Liver (tissue), 9 donors: ENCODE measurements around the gene TEX51. TPM values are rescaled to one million over a fixed set of nuclear protein-coding genes. Genes with fewer than 3 reads are reported as not detected.

ENCODE experiments used
- DNase-seq: peaks from one replicate; pipeline ENCODE4 v3.0.0-alpha.2; 2017; ENCODE audit warnings: low spot score
- H3K27ac ChIP-seq, 2 donors: one replicate each; pipeline ENCODE4 v1.7.0; 2013; ENCODE audit warnings: inconsistent platforms in 2 of 2, low read length in 2 of 2, control low read depth in 1 of 2, low read depth in 1 of 2, mild to moderate bottlenecking in 1 of 2
- H3K27me3 ChIP-seq, 4 donors: one replicate each; pipeline versions ENCODE4 v1.6.1 to v1.7.0; 2013; ENCODE audit warnings: low read length in 3 of 4, inconsistent platforms in 1 of 4, mild to moderate bottlenecking in 1 of 4, moderate library complexity in 1 of 4; ENCODE audit not compliant: control insufficient read depth in 4 of 4, insufficient read depth in 4 of 4
- H3K36me3 ChIP-seq, 4 donors: one replicate each; pipeline versions ENCODE4 v1.6.1 to v1.7.0; 2013; ENCODE audit warnings: low read length in 3 of 4, mild to moderate bottlenecking in 3 of 4, low read depth in 1 of 4, moderate library complexity in 1 of 4; ENCODE audit not compliant: control insufficient read depth in 4 of 4, insufficient read depth in 3 of 4
- H3K4me1 ChIP-seq, 4 donors: one replicate each; pipeline versions ENCODE4 v1.6.1 to v1.7.0; 2013; ENCODE audit warnings: low read length in 3 of 4, mild to moderate bottlenecking in 3 of 4, moderate library complexity in 1 of 4; ENCODE audit not compliant: control insufficient read depth in 4 of 4, insufficient read depth in 4 of 4
- H3K4me3 ChIP-seq, 3 donors: one replicate each; pipeline versions ENCODE4 v1.6.1 to v1.7.0; 2013; ENCODE audit warnings: low read length in 3 of 3, control low read depth in 1 of 3, low read depth in 1 of 3, mild to moderate bottlenecking in 1 of 3
- H3K9ac ChIP-seq, 2 donors: one replicate each; pipeline ENCODE4 v1.7.0; 2013; ENCODE audit warnings: low read length in 2 of 2, mild to moderate bottlenecking in 2 of 2, moderate library complexity in 2 of 2, control low read depth in 1 of 2, low read depth in 1 of 2
- H3K9me3 ChIP-seq, 4 donors: one replicate each; pipeline versions ENCODE4 v1.6.1 to v1.7.0; 2013; ENCODE audit warnings: low read length in 3 of 4; ENCODE audit not compliant: control insufficient read depth in 4 of 4
- EGR1 ChIP-seq, 2 donors: IDR thresholded peaks; 2 replicates each; pipeline ENCODE4 v1.6.1; 2016 to 2018; ENCODE audit warnings: antibody characterized with exemption in 2 of 2, low read depth in 2 of 2
- FOXA1 ChIP-seq: IDR thresholded peaks from 2 replicates; pipeline ENCODE4 v1.6.1; 2016; ENCODE audit warnings: antibody characterized with exemption
- FOXA2 ChIP-seq: IDR thresholded peaks from 2 replicates; pipeline ENCODE4 v1.6.1; 2016; ENCODE audit warnings: antibody characterized with exemption
- GABPA ChIP-seq, 2 donors: IDR thresholded peaks in 1 of 2; conservative IDR thresholded peaks in 1 of 2; 2 replicates each; pipeline ENCODE4 v1.6.1; 2016; ENCODE audit warnings: antibody characterized with exemption in 2 of 2, mild to moderate bottlenecking in 1 of 2, moderate library complexity in 1 of 2
- HNF4A ChIP-seq, 2 donors: conservative IDR thresholded peaks; 2 replicates each; pipeline ENCODE4 v1.6.1; 2016; ENCODE audit warnings: antibody characterized with exemption in 2 of 2, mild to moderate bottlenecking in 2 of 2
- HNF4G ChIP-seq: IDR thresholded peaks from 2 replicates; pipeline ENCODE4 v1.6.1; 2016; ENCODE audit warnings: antibody characterized with exemption
- JUND ChIP-seq, 2 donors: IDR thresholded peaks; 2 replicates each; pipeline ENCODE4 v1.6.1; 2016; ENCODE audit warnings: antibody characterized with exemption in 2 of 2
- NR2F2 ChIP-seq: IDR thresholded peaks from 2 replicates; pipeline ENCODE4 v1.6.1; 2016; ENCODE audit warnings: antibody characterized with exemption
- RAD21 ChIP-seq, 2 donors: IDR thresholded peaks; 2 replicates each; pipeline ENCODE4 v1.6.1; 2016; ENCODE audit warnings: antibody characterized with exemption in 2 of 2, mild to moderate bottlenecking in 2 of 2
- RXRA ChIP-seq, 2 donors: IDR thresholded peaks; 2 replicates each; pipeline ENCODE4 v1.6.1; 2017 to 2018; ENCODE audit warnings: antibody characterized with exemption in 2 of 2, mild to moderate bottlenecking in 1 of 2
- SP1 ChIP-seq: IDR thresholded peaks from 2 replicates; pipeline ENCODE4 v1.6.1; 2018; ENCODE audit warnings: antibody characterized with exemption, mild to moderate bottlenecking
- TAF1 ChIP-seq: conservative IDR thresholded peaks from 2 replicates; pipeline ENCODE4 v1.6.1; 2016; ENCODE audit warnings: antibody characterized with exemption, mild to moderate bottlenecking
- YY1 ChIP-seq: IDR thresholded peaks from 2 replicates; pipeline ENCODE4 v1.6.1; 2016; ENCODE audit warnings: antibody characterized with exemption, mild to moderate bottlenecking
- WGBS: extraction: QIAGEN DNeasy Blood & Tissue Kit; methylation state at CpG from one replicate; pipeline ENCODE4 v1.1.7; 2013; 5-methylcytosine and 5-hydroxymethylcytosine counted together
- polyA plus RNA-seq, 2 donors: library from polyadenylated mRNA; stranded (reverse) in 1 of 2; unstranded in 1 of 2; fragments of 200-250 nt in 1 of 2; fragments of >200 nt in 1 of 2; fragmentation: Nextera tagmentation in 1 of 2; extraction: Ambion mirVana in 1 of 2; gene quantifications; one replicate each; pipeline versions ENCODE4 v1.2.1 to v1.2.3, GENCODE V29; 2013 to 2015
- total RNA-seq, 2 donors: library from RNA; depleted of rRNA; stranded (reverse); fragments of >200 nt; gene quantifications; one replicate each; pipeline ENCODE4 v1.2.3, GENCODE V29; 2014
- TF ChIP-seq, protein P1 (sequence below): fragments of 150-350 bp; IDR thresholded peaks from 2 replicates; pipeline ENCODE4 v1.5.1; 2017; ENCODE audit warnings: improper control_type of control experiment, low read depth, low read length; ENCODE audit not compliant: missing input control
- TF ChIP-seq, protein P2 (sequence below): IDR thresholded peaks from 2 replicates; pipeline ENCODE4 v1.6.1; 2016; ENCODE audit warnings: antibody characterized with exemption
- TF ChIP-seq, protein P3 (sequence below): IDR thresholded peaks from 2 replicates; pipeline ENCODE4 v1.6.1; 2016; ENCODE audit warnings: antibody characterized with exemption
- TF ChIP-seq, protein P4 (sequence below): IDR thresholded peaks from 2 replicates; pipeline ENCODE4 v1.6.1; 2016; ENCODE audit warnings: antibody characterized with exemption
- TF ChIP-seq, protein P5 (sequence below): IDR thresholded peaks from 2 replicates; pipeline ENCODE4 v1.6.1; 2016; ENCODE audit warnings: antibody characterized with exemption, mild to moderate bottlenecking
- donor health status: healthy.
- donor health status: healthy.
- donor health status: healthy.
- donor health status: healthy.
- donor health status: healthy.

Gene TEX51
- total and polyA plus RNA-seq, 4 donors, result not detected

DNA sequence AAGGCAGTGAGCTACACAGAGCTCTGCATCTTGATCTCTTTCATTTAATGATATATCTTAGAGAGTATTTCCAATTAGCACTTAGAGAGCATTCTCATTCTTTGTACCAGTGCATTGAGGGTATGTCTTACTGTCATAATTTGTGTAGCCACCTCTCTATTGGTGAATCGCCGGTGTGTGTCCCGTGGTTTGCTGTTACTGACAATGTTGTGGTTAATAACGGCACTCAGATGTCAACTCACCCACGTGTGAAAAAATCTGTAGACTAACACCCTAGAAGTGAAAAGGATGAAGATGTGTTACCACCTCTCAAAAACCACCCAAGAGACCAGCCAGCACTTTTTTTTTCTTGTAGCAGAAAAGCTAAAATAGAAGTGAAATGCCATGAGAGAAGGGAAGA is 37.1 kb downstream of the TEX51 start:
- Histone ChIP-seq H3K9me3 (no peaks in the 10 kb centered on the region), H3K36me3 (no peaks in the 10 kb centered on the region), H3K27ac (no peak overlapping the region), H3K4me3 (no peak overlapping the region), H3K27me3 (peaks cover 0 to 7% (median 0%) of the 10 kb centered on the region in 4 donors), H3K9ac (no peak overlapping the region), H3K4me1 (no peaks in the 10 kb centered on the region)
- no peak for DNase-seq
- TF ChIP-seq TAF1 (no peak), RXRA (IDR thresholded peaks at IDR 0.05) (no peak), EGR1 (IDR thresholded peaks at IDR 0.05; ENCODE audit: low read depth in 2 of 2) (no peak), HNF4A (conservative IDR thresholded peaks at IDR 0.05) (no peak), HNF4G (no peak), FOXA1 (no peak), FOXA2 (no peak)
- TF ChIP-seq, protein P1, sequence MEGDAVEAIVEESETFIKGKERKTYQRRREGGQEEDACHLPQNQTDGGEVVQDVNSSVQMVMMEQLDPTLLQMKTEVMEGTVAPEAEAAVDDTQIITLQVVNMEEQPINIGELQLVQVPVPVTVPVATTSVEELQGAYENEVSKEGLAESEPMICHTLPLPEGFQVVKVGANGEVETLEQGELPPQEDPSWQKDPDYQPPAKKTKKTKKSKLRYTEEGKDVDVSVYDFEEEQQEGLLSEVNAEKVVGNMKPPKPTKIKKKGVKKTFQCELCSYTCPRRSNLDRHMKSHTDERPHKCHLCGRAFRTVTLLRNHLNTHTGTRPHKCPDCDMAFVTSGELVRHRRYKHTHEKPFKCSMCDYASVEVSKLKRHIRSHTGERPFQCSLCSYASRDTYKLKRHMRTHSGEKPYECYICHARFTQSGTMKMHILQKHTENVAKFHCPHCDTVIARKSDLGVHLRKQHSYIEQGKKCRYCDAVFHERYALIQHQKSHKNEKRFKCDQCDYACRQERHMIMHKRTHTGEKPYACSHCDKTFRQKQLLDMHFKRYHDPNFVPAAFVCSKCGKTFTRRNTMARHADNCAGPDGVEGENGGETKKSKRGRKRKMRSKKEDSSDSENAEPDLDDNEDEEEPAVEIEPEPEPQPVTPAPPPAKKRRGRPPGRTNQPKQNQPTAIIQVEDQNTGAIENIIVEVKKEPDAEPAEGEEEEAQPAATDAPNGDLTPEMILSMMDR, result no peak
- TF ChIP-seq, protein P2, sequence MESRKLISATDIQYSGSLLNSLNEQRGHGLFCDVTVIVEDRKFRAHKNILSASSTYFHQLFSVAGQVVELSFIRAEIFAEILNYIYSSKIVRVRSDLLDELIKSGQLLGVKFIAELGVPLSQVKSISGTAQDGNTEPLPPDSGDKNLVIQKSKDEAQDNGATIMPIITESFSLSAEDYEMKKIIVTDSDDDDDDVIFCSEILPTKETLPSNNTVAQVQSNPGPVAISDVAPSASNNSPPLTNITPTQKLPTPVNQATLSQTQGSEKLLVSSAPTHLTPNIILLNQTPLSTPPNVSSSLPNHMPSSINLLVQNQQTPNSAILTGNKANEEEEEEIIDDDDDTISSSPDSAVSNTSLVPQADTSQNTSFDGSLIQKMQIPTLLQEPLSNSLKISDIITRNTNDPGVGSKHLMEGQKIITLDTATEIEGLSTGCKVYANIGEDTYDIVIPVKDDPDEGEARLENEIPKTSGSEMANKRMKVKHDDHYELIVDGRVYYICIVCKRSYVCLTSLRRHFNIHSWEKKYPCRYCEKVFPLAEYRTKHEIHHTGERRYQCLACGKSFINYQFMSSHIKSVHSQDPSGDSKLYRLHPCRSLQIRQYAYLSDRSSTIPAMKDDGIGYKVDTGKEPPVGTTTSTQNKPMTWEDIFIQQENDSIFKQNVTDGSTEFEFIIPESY, result no peak
- TF ChIP-seq, protein P3, sequence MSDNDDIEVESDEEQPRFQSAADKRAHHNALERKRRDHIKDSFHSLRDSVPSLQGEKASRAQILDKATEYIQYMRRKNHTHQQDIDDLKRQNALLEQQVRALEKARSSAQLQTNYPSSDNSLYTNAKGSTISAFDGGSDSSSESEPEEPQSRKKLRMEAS, result no peak
- TF ChIP-seq, protein P4, sequence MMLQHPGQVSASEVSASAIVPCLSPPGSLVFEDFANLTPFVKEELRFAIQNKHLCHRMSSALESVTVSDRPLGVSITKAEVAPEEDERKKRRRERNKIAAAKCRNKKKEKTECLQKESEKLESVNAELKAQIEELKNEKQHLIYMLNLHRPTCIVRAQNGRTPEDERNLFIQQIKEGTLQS, result no peak
- WGBS, result 82% methylated on average over 5 of the region's 5 CpGs

DNA sequence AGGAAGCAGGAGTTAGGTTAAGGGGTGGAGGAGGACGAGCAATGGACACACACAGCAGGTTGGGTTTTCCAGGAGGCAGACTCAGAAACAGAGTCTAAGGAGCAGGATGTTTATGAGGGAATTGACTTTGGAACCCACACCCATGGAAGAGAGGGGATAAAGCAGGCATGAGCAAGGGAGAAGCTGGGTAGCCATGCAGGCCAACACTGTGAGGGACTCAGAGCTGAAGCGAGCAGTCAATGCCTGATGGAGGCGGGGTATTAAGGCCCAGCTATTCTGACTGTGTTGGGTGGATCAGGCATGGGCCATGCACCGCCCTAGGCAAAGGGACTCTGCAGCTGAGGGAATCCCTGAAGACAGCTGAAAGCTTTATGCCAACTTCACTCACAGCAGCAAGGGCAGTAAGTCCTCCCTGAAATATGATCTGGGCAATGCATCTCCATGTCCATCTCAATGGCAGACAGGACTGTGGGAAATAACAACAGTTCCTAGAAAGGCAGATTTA is 37.6 kb downstream of the TEX51 start:
- WGBS, result 90% methylated on average over 4 of the region's 4 CpGs

More for the DNA sequence above, 37.6 kb downstream of the TEX51 start:
- Histone ChIP-seq H3K9me3 (no peaks in the 10 kb centered on the region), H3K27ac (no peak overlapping the region), H3K4me1 (no peaks in the 10 kb centered on the region), H3K27me3 (peaks cover 0 to 7% (median 0%) of the 10 kb centered on the region in 4 donors), H3K36me3 (no peaks in the 10 kb centered on the region), H3K4me3 (no peak overlapping the region), H3K9ac (no peak overlapping the region)
- no peak for DNase-seq
- TF ChIP-seq FOXA1, result no peak
- TF ChIP-seq HNF4A (conservative IDR thresholded peaks at IDR 0.05), result no peak
- no peak for TF ChIP-seq HNF4G
- TF ChIP-seq RXRA (IDR thresholded peaks at IDR 0.05), result no peak
- TF ChIP-seq JUND (IDR thresholded peaks at IDR 0.05), result no peak
- TF ChIP-seq, protein P2, result no peak
- no peak for TF ChIP-seq YY1
- no peak for TF ChIP-seq EGR1 (IDR thresholded peaks at IDR 0.05; ENCODE audit: low read depth in 2 of 2)
- TF ChIP-seq, protein P1, result no peak
- no peak for TF ChIP-seq NR2F2
- no peak for TF ChIP-seq GABPA (IDR thresholded peaks at IDR 0.05 in 1 of 2, conservative IDR thresholded peaks at IDR 0.05 in 1 of 2)
- TF ChIP-seq RAD21 (IDR thresholded peaks at IDR 0.05), result no peak
- no peak for TF ChIP-seq TAF1
- no peak for TF ChIP-seq SP1
- TF ChIP-seq, protein P5, sequence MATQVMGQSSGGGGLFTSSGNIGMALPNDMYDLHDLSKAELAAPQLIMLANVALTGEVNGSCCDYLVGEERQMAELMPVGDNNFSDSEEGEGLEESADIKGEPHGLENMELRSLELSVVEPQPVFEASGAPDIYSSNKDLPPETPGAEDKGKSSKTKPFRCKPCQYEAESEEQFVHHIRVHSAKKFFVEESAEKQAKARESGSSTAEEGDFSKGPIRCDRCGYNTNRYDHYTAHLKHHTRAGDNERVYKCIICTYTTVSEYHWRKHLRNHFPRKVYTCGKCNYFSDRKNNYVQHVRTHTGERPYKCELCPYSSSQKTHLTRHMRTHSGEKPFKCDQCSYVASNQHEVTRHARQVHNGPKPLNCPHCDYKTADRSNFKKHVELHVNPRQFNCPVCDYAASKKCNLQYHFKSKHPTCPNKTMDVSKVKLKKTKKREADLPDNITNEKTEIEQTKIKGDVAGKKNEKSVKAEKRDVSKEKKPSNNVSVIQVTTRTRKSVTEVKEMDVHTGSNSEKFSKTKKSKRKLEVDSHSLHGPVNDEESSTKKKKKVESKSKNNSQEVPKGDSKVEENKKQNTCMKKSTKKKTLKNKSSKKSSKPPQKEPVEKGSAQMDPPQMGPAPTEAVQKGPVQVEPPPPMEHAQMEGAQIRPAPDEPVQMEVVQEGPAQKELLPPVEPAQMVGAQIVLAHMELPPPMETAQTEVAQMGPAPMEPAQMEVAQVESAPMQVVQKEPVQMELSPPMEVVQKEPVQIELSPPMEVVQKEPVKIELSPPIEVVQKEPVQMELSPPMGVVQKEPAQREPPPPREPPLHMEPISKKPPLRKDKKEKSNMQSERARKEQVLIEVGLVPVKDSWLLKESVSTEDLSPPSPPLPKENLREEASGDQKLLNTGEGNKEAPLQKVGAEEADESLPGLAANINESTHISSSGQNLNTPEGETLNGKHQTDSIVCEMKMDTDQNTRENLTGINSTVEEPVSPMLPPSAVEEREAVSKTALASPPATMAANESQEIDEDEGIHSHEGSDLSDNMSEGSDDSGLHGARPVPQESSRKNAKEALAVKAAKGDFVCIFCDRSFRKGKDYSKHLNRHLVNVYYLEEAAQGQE, result no peak
- TF ChIP-seq, protein P3, result no peak
- TF ChIP-seq, protein P4, result no peak
- TF ChIP-seq FOXA2, result no peak
